Brain microvascular endothelial cell (primary cell): ENCODE results near the gene KIF3B.
A peak's percentile ranks its signal among the peaks of the same experiment; 100 is the strongest.

Experiments used
- DNase-seq: peaks from one replicate; pipeline ENCODE4 v3.0.0-alpha.2; 2020
- H3K27ac ChIP-seq: fragments of 250-450 bp; sonication (Bioruptor Pico); 2 replicates; pipeline ENCODE4 v1.5.1; 2020; ENCODE audit warnings: mild to moderate bottlenecking, moderate library complexity
- H3K27me3 ChIP-seq: fragments of 250-450 bp; sonication (Bioruptor Pico); replicated peaks from 2 replicates; pipeline ENCODE4 v1.5.1; 2020; ENCODE audit warnings: mild to moderate bottlenecking
- H3K36me3 ChIP-seq: fragments of 250-450 bp; sonication (Bioruptor Pico); replicated peaks from 2 replicates; pipeline ENCODE4 v1.5.1; 2020; ENCODE audit warnings: mild to moderate bottlenecking
- H3K4me3 ChIP-seq: 2 replicates; pipeline ENCODE4 v1.5.1; 2011; ENCODE audit warnings: low read depth, mild to moderate bottlenecking, control low read depth, low read length, moderate library complexity
- in situ Hi-C: cut with HindIII; loops from 2 replicates; pipeline ENCODE4 v1.10.0; 2017; ENCODE audit warnings: low sequenced_read_pairs, low pct_ligation_motif_present
- TF ChIP-seq, protein P1 (sequence below): IDR thresholded peaks from 2 replicates; pipeline ENCODE4 v1.5.1; 2011; ENCODE audit warnings: low read depth, mild to moderate bottlenecking, moderate library complexity, low read length, control low read depth, inconsistent platforms; ENCODE audit errors: missing control alignments

The KIF3B gene

DNA sequence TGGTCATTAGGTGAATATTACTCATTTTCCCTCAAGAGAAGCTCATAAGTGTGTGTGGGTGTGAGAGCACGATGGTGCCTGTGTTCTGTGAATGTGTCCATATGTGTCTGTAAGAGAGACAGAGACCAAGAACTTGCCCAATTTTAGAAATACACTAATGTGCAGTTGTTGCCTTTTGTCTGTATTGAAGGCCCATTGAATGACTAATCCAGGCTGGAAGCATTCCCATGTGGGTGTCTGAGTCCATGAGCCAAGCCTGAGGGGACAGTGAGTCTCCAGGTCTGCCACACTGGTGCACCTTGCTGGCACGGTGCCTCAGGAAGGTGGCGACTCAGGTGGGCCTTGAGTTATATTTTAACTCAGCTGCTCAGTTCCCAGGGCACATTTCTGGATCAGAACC, 55.2 kb downstream of the KIF3B start:
- in situ Hi-C loops: no loop called here
- Histone ChIP-seq H3K27ac (peak overlapping the region; percentile 57), H3K27me3 (no peaks in the 10 kb centered on the region), H3K36me3 (peaks cover 14% of the 10 kb centered on the region), H3K4me3 (no peak overlapping the region)
- TF ChIP-seq, protein P1, sequence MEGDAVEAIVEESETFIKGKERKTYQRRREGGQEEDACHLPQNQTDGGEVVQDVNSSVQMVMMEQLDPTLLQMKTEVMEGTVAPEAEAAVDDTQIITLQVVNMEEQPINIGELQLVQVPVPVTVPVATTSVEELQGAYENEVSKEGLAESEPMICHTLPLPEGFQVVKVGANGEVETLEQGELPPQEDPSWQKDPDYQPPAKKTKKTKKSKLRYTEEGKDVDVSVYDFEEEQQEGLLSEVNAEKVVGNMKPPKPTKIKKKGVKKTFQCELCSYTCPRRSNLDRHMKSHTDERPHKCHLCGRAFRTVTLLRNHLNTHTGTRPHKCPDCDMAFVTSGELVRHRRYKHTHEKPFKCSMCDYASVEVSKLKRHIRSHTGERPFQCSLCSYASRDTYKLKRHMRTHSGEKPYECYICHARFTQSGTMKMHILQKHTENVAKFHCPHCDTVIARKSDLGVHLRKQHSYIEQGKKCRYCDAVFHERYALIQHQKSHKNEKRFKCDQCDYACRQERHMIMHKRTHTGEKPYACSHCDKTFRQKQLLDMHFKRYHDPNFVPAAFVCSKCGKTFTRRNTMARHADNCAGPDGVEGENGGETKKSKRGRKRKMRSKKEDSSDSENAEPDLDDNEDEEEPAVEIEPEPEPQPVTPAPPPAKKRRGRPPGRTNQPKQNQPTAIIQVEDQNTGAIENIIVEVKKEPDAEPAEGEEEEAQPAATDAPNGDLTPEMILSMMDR: no peak
- DNase-seq: peak; percentile 61

DNA sequence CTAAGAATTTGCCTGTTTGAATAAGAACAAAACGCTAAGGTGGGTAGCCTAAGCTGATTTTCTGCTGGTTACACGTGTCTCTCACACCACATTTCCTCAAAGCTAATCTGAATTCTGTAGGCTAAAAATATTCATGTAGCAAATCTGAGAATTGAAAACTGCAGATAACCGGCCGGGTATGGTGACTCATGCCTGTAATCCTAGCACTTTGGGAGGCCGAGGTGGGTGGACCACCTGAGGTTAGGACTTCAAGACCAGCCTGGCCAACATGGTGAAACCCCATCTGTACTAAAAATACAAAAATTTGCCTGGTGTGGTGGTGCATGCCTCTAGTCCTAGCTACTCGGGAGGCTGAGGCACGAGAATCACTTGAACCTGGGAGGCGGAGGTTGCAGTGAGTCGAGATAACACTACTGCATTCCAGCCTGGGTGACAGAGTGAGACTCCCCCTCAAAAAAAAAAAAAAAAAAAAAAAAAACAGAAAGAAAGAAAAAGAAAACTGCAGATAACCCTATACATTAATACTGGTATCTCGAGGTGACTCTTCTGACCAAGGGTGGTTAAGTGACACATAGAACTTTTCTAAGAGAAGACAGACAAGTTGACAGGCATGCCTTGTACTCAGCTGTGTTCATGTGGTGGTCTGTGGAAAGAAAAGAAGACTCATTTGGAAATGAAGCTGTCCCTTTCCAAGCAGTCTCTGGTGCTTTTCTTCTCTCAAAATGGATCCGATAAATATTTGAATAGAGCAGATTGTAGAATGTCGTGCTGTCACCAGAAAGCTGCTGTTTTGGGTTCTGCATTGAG, 55.9 kb downstream of the KIF3B start:
- H3K27me3 ChIP-seq: no peaks in the 10 kb centered on the region
- TF ChIP-seq, protein P1: no peak
- H3K27ac ChIP-seq: peak overlapping the region; percentile 57
- in situ Hi-C loops: no loop called here
- DNase-seq: no peak
- no peak overlapping the region for H3K4me3 ChIP-seq
- peaks cover 14% of the 10 kb centered on the region for H3K36me3 ChIP-seq

DNA sequence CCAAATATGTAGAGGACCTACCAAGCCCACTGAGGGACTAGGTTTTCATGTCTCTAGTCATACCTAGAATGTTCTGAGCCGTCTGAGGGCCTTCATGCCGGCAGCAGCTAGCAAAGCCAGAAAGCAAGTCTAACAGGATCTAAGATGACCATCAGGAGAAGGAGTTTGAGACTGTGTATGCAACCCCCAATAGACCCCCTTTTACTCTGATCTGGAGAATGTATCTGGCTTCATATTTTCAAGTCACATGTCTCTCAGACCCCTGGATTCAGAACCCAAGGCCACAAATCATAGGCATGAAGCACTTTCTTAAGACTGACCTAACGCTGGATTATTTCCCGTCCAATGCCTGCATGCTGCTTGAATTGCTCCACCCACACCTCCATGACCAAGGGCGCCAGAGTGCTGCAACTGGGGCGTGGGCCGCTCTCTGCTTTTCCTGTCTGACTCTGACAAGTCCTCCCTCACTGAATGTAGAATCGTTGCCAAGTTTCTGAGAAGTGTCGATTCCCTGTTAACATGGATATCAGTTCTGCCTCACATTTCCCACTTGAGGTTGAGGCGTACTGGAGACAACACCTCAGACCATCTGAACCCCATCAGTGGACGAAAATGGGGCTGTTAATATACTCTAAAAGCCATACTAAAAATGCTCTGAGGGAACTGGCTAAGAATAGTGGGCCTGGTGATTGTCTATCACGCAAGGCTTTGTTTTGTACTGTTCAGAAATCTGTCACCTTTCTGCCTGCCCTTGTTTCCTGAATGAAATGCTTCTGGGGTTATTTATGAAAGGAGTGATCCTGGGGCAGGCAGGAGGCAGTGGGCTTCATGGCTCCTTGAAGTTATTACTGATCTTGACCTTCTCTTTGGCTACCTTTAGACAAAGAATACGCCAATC, 56.8 kb downstream of the KIF3B start:
- DNase-seq: no peak
- H3K4me3 ChIP-seq: no peak overlapping the region
- peaks cover 14% of the 10 kb centered on the region for H3K36me3 ChIP-seq
- TF ChIP-seq, protein P1: no peak
- H3K27me3 ChIP-seq: no peaks in the 10 kb centered on the region
- in situ Hi-C loops: no loop called here
- H3K27ac ChIP-seq: no peak overlapping the region

DNA sequence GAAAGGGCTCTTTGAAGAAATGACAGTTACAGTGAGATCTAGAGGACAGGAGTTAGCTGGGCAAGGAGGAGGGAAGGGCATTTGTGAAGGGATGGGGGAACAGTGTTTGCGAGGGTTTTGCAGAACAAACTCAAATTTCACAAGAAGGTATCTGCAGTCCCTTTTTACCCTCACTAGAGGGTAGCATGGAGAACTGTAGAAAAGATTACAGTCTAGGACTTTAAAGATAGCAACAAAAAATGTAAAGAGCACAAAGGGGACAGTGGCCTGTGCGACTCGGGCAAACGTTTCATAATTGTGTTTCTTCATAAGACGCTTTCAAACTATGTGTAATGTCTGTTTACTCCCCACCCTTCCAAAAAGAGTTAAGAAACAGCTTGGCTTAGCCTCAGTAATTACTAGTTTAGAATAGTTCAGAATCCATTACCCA, 59.5 kb downstream of the KIF3B start:
- H3K36me3 ChIP-seq: peaks cover 1% of the 10 kb centered on the region
- TF ChIP-seq, protein P1: peak; percentile 69
- no peaks in the 10 kb centered on the region for H3K27me3 ChIP-seq
- DNase-seq: no peak
- in situ Hi-C loops: no loop called here
- H3K4me3 ChIP-seq: no peak overlapping the region
- no peak overlapping the region for H3K27ac ChIP-seq

DNA sequence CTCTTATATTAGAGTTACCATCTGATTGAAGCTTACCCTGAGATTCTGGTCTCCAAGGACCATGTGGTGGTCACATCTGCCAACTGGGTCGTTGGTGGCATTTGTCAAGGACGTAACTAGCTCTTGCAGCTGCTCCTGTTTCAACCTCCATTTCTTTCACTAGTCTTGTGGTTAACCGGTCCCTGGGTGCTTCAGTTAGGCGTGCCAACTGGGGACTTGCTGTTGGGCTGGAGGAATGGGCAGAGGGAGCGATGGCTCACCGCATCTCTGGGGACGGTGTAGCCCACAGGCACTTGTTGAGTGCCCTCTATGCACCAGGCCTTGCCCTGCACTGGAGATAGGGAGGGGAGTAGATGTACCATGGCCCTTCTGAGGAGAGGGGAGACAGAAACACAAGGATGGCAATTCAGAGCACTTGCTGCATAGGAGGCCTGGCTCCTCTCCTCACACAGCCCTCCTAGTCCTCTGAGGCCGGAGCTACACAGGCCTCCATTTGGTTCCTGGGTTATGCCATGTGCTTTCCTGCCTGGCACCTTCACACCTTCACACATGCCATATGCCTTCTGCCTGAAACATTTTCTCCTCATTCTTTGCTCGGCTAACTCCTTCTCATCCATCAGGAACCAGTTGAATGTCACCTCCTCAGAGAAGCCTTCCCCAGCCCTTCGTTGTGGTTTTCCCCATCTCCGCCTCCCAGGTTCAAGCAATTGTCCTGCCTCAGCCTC, 60.6 kb downstream of the KIF3B start:
- in situ Hi-C loops: no loop called here
- DNase-seq: no peak
- no peaks in the 10 kb centered on the region for H3K27me3 ChIP-seq

More for the DNA sequence above, 60.6 kb downstream of the KIF3B start:
- Histone ChIP-seq H3K4me3 (no peak overlapping the region), H3K36me3 (no peaks in the 10 kb centered on the region), H3K27ac (no peak overlapping the region)
- TF ChIP-seq, protein P1: no peak
